Spleen (tissue), 7 donors: ENCODE measurements around the gene LYPD4.

Experiments
- CTCF ChIP-seq, 11 experiments: fragments of 200-600 bp in 7 of 11; fragments of 450-650 bp in 4 of 11; sonication (generic) in 4 of 11; IDR thresholded peaks in 8 of 11; conservative IDR thresholded peaks in 3 of 11; 1 replicate in 7 of 11; 2 replicates in 4 of 11; pipeline versions ENCODE4 v1.4.0 to v1.8.0; 2016 to 2021; ENCODE audit warnings: antibody characterized with exemption in 11 of 11, inconsistent platforms in 4 of 11, mild to moderate bottlenecking in 1 of 11
- POLR2A ChIP-seq, 3 donors: fragments of 450-650 bp; IDR thresholded peaks; one replicate each; pipeline ENCODE4 v1.5.1; 2017; ENCODE audit warnings: antibody characterized with exemption in 3 of 3, mild to moderate bottlenecking in 1 of 3
- POLR2AphosphoS5 ChIP-seq, 3 donors: sonication (generic); formaldehyde crosslinking; IDR thresholded peaks; one replicate each; pipeline ENCODE4 v1.5.1; 2017; ENCODE audit warnings: antibody characterized with exemption in 3 of 3
- donor health status: DM: no; HTN: no; CAD: no; lungs with moderate emphysema.
- donor health status: DM: no; HTN: no; CAD: no.
- donor health status: DM: no; HTN: no; CAD: no.

GRCh38 chr19:41808663-41809566, 35.6 kb downstream of the LYPD4 start:
- no peak for TF ChIP-seq CTCF (IDR thresholded peaks at IDR 0.05 in 8 of 11, conservative IDR thresholded peaks at IDR 0.05 in 3 of 11)
- TF ChIP-seq POLR2A (IDR thresholded peaks at IDR 0.05) = no peak
- peak in 2 of 3 donors; percentile 35 to 61 for TF ChIP-seq POLR2AphosphoS5 (IDR thresholded peaks at IDR 0.05)
